Activated T-cell treated with anti-CD3 and anti-CD28 coated beads, Interleukin-2, amount 50 U/mL, for 72 hours (primary cell): ENCODE results near the gene RUNX2. TPM values are rescaled to one million over a fixed set of nuclear protein-coding genes. Genes with fewer than 3 reads are reported as not detected.
A peak's percentile ranks its signal among the peaks of the same experiment; 100 is the strongest.

Experiments used
- ATAC-seq, 2 donors: fragments of 150-1000 bp; cut with Tn5 transposase; replicated peaks in 1 of 2; 2 replicates each; pipeline ENCODE4 v1.10.0; 2021; ENCODE audit warnings: moderate library complexity in 2 of 2, mild to moderate bottlenecking in 1 of 2
- DNase-seq, 2 donors: peaks; one replicate each; pipeline ENCODE4 v3.0.0; 2021 to 2022; ENCODE audit warnings: mixed read lengths in 1 of 2
- H3K27ac Mint-ChIP-seq: one replicate; pipeline ENCODE4 v1.8.0; 2022; ENCODE audit warnings: mild to moderate bottlenecking, moderate library complexity, mixed read lengths
- H3K27me3 Mint-ChIP-seq: one replicate; pipeline ENCODE4 v1.8.0; 2022; ENCODE audit warnings: low read depth, mixed read lengths
- H3K36me3 Mint-ChIP-seq, 2 donors: one replicate each; pipeline ENCODE4 v1.8.0; 2022; ENCODE audit warnings: mixed read lengths in 2 of 2, mild to moderate bottlenecking in 1 of 2; ENCODE audit not compliant: insufficient read depth in 2 of 2
- H3K4me1 Mint-ChIP-seq: one replicate; pipeline ENCODE4 v1.8.0; 2022; ENCODE audit warnings: low read depth, mixed read lengths
- H3K4me3 Mint-ChIP-seq, 2 donors: one replicate each; pipeline ENCODE4 v1.8.0; 2022; ENCODE audit warnings: mild to moderate bottlenecking in 2 of 2, mixed read lengths in 2 of 2, moderate library complexity in 2 of 2
- H3K9me3 Mint-ChIP-seq, 2 donors: one replicate each; pipeline ENCODE4 v1.8.0; 2022; ENCODE audit warnings: mixed read lengths in 2 of 2
- total RNA-seq, 2 donors: library from RNA; stranded (reverse); gene quantifications; one replicate each; pipeline ENCODE4 v1.2.3, GENCODE V29; 2022

Gene RUNX2
- total RNA-seq, 2 donors from 2014 or later = 39.3 to 61.1 TPM

DNA sequence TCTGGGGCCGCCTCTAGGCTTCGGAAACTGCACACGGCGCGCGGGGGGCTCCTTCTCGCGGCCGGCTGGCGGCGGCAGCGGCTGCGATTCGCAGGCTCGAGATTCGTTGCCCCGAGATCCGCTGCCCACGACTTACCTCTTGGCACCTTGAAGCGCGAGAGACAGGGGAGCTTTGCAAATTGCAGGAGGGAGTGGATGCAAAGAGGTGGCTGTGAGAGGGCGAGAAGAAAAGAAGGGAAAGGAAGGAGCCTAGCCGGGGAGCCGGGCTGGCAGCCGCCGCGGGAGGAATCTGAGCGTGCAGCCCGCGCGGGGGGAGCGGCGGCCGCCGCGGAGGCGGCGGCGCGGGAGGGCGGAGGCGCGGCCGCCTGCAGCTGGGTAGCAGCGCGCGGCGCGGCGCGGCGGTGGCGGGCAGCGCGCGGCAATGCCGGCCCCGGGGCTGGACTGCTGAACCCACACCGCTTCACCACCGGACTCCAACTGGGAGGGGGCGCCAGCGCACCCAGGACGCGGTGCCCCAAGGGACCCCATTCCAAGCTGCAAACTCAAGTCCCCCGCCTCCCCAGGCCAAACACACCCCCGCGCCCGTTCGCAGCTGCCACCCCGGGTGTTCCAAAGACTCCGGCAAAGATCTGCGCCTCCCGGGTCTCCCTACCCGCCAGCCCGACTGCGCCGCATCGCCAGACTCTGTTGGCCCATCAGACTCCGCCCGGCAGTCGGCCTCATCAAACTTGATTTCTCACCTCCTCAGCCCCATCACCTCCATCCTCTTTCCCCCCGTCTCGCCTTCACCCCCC is 93.8 kb downstream of the RUNX2 start:
- peak overlapping the region; percentile 98 to 99 for H3K4me3 Mint-ChIP-seq
- H3K27me3 Mint-ChIP-seq = no peaks in the 10 kb centered on the region
- H3K9me3 Mint-ChIP-seq = no peaks in the 10 kb centered on the region
- DNase-seq (peak; percentile 66 to 69), ATAC-seq (peak; percentile 36 to 41)
- peaks cover 12 to 14% of the 10 kb centered on the region in 2 donors for H3K36me3 Mint-ChIP-seq
- peak overlapping the region; percentile 99 for H3K27ac Mint-ChIP-seq
- peaks cover 48% of the 10 kb centered on the region for H3K4me1 Mint-ChIP-seq

DNA sequence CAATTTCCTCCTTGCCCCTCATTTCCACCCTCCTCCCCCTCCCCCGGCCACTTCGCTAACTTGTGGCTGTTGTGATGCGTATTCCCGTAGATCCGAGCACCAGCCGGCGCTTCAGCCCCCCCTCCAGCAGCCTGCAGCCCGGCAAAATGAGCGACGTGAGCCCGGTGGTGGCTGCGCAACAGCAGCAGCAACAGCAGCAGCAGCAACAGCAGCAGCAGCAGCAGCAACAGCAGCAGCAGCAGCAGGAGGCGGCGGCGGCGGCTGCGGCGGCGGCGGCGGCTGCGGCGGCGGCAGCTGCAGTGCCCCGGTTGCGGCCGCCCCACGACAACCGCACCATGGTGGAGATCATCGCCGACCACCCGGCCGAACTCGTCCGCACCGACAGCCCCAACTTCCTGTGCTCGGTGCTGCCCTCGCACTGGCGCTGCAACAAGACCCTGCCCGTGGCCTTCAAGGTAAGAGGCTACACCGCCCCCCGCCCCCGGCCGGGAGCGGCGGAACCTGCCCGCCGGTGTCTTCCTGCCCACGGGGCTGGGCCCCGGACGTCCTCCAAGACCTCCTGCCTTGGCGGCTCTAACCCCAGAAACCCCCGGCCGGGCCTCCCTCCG is 94.5 kb downstream of the RUNX2 start:
- ATAC-seq (peak; percentile 38 to 42), DNase-seq (peak; percentile 64 to 77)
- no peaks in the 10 kb centered on the region for H3K9me3 Mint-ChIP-seq
- H3K4me3 Mint-ChIP-seq = peak overlapping the region; percentile 94 to 99
- H3K4me1 Mint-ChIP-seq = peaks cover 47% of the 10 kb centered on the region
- H3K36me3 Mint-ChIP-seq = peaks cover 12 to 14% of the 10 kb centered on the region in 2 donors
- peak overlapping the region; percentile 99 for H3K27ac Mint-ChIP-seq
- no peaks in the 10 kb centered on the region for H3K27me3 Mint-ChIP-seq

DNA sequence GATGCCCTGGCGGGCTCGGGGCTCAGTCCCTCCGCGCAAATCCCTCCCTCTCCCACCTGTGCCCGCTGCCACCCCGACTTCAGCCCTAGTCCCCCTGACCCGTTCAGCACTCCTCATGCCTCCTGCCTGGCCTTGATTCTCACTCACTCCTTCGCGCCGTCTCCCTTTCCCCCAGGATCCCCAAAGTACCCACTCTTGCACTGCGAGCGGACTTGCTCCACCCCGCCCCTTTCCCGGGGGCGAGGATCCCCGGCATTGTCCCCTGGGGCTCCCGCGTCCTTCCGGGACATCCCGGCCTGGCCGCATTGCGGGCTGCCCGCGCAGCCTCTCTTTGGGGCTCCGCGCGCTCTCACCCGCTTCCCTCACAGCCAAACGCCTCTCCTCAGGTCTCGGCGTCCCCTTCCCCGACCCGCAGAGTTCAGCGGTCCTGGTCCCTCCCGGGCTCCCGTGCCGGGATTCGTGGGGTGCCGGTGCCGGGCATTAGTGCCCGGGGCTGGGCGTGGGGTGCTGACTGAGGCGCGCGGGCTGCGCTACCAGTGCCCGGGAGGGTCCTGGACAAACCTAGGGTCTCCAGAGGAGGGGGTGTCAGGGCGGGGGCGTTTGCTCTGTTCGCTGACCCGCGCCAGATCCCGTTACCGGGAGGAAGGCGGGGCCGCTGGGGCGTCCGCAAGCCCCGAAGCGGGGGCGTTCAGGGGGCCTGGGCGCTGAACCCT is 95.1 kb downstream of the RUNX2 start:
- H3K4me1 Mint-ChIP-seq = peaks cover 54% of the 10 kb centered on the region
- H3K36me3 Mint-ChIP-seq = peaks cover 12 to 16% of the 10 kb centered on the region in 2 donors
- no peaks in the 10 kb centered on the region for H3K27me3 Mint-ChIP-seq

DNA sequence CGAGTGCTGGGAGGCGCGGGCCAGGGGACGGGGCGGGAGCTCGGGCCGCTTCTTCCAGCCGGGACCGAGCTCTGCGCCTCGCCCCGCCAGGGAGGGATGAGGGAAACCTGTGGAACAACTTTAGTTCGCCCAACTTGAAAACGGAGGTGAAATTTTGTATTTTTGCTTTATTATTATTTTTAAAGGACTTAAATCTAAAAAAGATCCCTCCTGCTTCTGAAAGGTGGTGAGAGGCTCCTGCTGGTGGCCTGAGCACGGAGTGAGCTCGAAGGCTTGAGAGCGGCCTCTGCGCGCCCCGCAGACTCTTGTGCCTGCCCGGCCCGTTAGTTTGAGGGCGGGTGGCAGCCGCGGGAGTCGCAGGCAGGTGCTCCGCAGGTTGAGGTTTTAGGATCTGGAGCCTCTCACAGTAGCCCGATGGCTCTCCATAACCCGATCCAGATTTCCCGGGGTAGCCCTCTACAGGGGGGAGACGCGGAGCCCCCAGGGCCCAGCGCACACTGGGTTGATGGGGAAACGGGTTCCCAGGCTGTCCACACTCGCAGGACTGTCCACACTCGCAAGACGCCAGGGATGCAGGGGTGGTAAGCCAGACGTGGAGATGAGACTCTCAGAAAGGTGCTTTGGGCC is 95.8 kb downstream of the RUNX2 start:
- Mint-ChIP-seq H3K4me3 (peak overlapping the region; percentile 94 to 99), H3K27me3 (no peaks in the 10 kb centered on the region), H3K4me1 (peaks cover 61% of the 10 kb centered on the region), H3K27ac (peak overlapping the region; percentile 79), H3K36me3 (peaks cover 12 to 21% of the 10 kb centered on the region in 2 donors), H3K9me3 (no peaks in the 10 kb centered on the region)
- DNase-seq = peak; percentile 35 to 49
- peak in 1 of 2 donors; percentile 1 for ATAC-seq

More for the DNA sequence above, 95.1 kb downstream of the RUNX2 start:
- no peaks in the 10 kb centered on the region for H3K9me3 Mint-ChIP-seq
- H3K27ac Mint-ChIP-seq = peak overlapping the region; percentile 94
- peak overlapping the region; percentile 94 to 99 for H3K4me3 Mint-ChIP-seq
- peak; percentile 28 to 29 for ATAC-seq
- DNase-seq = peak; percentile 46 to 69

DNA sequence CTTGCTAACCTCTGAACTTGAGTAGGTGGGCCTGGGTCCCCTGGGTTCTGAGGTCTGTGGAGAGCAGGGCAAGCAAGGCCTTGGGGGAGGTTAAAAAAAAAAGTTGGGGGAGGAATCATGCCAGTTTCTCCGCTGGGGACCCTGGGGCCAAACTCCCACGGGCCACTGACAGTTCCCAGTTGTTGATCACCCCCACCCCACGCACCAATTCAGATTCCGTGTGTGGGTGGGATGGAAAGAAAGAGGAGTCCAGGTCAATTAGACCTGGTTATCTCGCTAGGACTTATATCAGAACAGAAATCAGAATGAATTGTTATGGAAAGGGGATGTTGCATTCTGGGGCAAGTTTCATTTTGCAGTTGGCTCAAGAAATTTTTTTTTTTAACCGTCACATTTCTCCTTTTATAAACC is 96.3 kb downstream of the RUNX2 start:
- no peaks in the 10 kb centered on the region for H3K27me3 Mint-ChIP-seq
- H3K36me3 Mint-ChIP-seq = peaks cover 13 to 26% of the 10 kb centered on the region in 2 donors

DNA sequence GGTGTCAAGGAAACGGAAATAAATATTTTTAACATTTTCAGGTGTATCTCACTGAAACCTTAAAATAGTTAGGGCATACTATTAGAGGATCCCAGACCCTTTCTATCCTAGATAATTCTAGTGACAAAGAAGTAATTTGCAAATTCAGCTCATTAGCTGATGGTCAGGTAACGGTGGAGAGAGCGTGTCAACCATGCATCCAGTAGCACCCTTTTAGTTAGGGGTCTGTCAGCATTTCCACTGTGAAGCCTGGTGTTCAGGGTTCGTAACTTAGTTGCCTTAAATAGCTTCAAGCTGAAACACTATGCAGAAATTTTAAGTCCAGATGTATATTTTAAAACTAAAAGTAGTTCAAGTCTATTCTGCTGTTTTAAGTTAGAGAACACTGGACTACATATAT is 98.1 kb downstream of the RUNX2 start:
- Mint-ChIP-seq H3K36me3 (peaks cover 11 to 28% of the 10 kb centered on the region in 2 donors), H3K4me1 (peaks cover 61% of the 10 kb centered on the region), H3K9me3 (no peaks in the 10 kb centered on the region), H3K27me3 (no peaks in the 10 kb centered on the region), H3K27ac (peak overlapping the region; percentile 38), H3K4me3 (peak overlapping the region in 1 of 2 donors; percentile 94)
- ATAC-seq (no peak), DNase-seq (no peak)

More for the DNA sequence above, 96.3 kb downstream of the RUNX2 start:
- peak overlapping the region; percentile 79 for H3K27ac Mint-ChIP-seq
- no peaks in the 10 kb centered on the region for H3K9me3 Mint-ChIP-seq
- DNase-seq (peak in 1 of 2 donors; percentile 21), ATAC-seq (no peak)
- H3K4me1 Mint-ChIP-seq = peaks cover 61% of the 10 kb centered on the region
- H3K4me3 Mint-ChIP-seq = peak overlapping the region; percentile 94 to 99

DNA sequence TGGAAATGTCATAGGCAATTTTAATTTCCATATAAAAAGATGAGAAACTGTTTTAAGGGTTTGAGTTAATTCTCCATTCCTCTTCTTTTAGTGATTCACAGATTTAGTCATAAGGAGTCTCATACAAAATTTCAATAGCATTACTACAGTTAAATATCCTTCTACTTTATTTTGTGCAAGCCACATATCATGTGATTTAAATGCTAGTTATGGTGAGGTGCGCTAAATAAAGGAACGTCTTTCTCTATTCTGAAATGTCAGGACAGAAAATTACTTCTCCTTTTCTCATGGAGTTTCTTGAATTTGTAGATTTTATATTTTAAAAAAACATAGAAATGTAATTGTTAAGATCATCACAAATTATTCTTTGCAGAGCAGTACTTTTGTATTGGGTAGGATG is 99.6 kb downstream of the RUNX2 start:
- Mint-ChIP-seq H3K4me3 (peak overlapping the region; percentile 24 to 79), H3K27ac (peak overlapping the region; percentile 94), H3K27me3 (no peaks in the 10 kb centered on the region), H3K4me1 (peaks cover 71% of the 10 kb centered on the region), H3K36me3 (peaks cover 9 to 28% of the 10 kb centered on the region in 2 donors), H3K9me3 (no peaks in the 10 kb centered on the region)
- DNase-seq = no peak
- no peak for ATAC-seq

DNA sequence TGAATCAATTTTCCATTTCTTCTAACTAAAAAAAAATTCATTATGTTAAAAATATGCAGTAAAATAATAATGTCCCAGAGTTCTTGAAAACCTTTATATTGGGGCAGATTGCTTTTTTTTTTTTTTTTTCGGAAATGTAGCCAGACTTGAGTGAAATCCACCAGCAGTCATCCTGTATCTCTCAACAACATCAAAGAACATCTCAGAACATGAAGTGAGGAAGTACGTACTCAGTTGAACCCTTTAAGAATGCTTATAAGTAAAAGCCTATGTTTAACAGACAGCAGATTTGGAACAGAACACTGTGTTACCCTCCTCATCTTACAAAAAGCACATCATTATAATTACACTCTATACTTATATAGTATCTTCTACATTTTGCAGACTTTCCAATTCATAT is 100.6 kb downstream of the RUNX2 start:
- Mint-ChIP-seq H3K27ac (peak overlapping the region; percentile 94), H3K4me1 (peaks cover 80% of the 10 kb centered on the region), H3K4me3 (peak overlapping the region; percentile 6 to 79), H3K27me3 (no peaks in the 10 kb centered on the region), H3K9me3 (no peaks in the 10 kb centered on the region), H3K36me3 (peaks cover 5 to 26% of the 10 kb centered on the region in 2 donors)
- no peak for DNase-seq
- ATAC-seq = peak in 1 of 2 donors; percentile 20

DNA sequence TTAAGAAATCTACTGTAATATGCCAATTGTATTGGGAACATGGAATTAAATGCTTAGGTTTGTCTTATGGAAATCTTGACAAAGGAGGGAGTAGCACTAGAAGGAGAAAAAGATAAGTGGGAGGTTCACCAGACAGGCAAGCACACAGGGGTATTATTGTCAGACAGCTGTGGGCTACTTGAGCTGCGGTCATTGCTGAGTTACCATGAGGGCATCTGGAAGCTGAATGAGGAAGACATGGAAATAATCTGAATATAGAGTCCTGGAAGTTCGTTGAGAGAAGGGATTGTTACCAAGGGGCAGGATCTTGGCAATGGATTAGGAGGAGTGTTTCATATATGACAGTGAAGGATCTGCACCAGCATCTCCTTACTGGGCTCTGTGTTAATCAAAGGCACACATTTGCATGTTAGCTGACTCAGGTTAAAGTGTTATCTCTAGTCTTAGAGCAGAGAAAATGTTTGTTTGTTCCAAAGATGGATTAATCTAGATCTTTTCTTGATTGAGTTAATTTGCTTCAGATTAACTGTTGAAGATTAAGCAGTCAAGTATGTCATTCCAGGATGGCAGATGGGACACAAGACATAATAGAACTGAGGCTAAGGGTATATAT is 102.6 kb downstream of the RUNX2 start:
- no peaks in the 10 kb centered on the region for H3K27me3 Mint-ChIP-seq
- DNase-seq (no peak), ATAC-seq (peak in 1 of 2 donors; percentile 35)
- H3K4me1 Mint-ChIP-seq = peaks cover 77% of the 10 kb centered on the region
- H3K36me3 Mint-ChIP-seq = peaks cover 6 to 30% of the 10 kb centered on the region in 2 donors
- H3K4me3 Mint-ChIP-seq = peak overlapping the region in 1 of 2 donors; percentile 83
- H3K9me3 Mint-ChIP-seq = no peaks in the 10 kb centered on the region
- peak overlapping the region; percentile 76 for H3K27ac Mint-ChIP-seq

DNA sequence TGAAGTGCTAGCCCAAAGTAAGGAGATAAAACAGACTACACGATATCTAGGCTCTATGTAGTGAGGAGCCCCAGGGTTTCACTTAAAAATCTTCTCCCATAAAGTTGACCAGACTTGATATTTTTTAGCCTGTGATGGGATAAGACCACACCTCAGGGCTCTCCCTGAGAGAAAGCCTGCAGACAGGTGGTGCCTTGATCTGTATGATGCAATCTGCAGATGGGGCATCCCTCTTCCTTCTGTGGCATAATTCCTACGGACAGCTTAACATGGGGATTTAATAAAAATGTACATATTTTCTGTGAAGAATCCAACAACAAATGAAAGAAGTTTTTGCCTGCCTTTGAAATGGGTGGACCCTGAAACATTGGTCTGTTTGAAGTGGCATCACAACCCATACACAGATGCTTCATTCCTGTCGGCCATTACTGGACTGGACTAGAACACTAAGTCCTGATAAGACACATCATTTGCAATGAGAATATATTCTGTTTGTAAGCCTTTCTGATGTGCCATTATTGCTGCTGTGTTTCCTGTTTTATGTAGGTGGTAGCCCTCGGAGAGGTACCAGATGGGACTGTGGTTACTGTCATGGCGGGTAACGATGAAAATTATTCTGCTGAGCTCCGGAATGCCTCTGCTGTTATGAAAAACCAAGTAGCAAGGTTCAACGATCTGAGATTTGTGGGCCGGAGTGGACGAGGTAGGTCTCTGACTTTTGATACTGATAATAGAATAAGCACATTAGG is 103.4 kb downstream of the RUNX2 start:
- Mint-ChIP-seq H3K36me3 (peaks cover 6 to 33% of the 10 kb centered on the region in 2 donors), H3K27me3 (no peaks in the 10 kb centered on the region), H3K4me3 (peak overlapping the region; percentile 77 to 83), H3K4me1 (peaks cover 83% of the 10 kb centered on the region), H3K9me3 (no peaks in the 10 kb centered on the region), H3K27ac (peak overlapping the region; percentile 76)
- DNase-seq (no peak), ATAC-seq (peak; percentile 10 to 22)

DNA sequence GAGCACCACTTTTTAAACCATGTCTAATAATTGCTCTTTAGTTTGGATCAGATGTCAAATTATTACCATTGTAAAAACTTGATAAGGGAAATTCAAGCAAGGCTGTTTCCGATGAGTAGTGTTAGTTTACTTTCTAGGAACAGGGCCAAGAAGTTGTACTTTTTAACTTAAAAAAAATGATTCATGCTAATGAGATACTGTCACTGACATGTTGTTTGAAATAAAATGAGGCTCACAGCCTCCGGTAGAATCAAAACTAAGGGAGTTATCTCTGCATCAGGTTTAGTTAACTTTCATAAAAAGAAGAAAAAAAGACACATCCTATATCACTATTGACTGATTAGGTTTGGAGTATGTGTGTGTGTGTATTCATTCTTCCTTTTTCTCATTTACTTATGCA is 104.8 kb downstream of the RUNX2 start:
- no peak overlapping the region for H3K27ac Mint-ChIP-seq

More for the DNA sequence above, 104.8 kb downstream of the RUNX2 start:
- H3K27me3 Mint-ChIP-seq = no peaks in the 10 kb centered on the region
- ATAC-seq = no peak
- peaks cover 93% of the 10 kb centered on the region for H3K4me1 Mint-ChIP-seq
- peak overlapping the region; percentile 13 to 79 for H3K4me3 Mint-ChIP-seq
- no peak for DNase-seq
- H3K9me3 Mint-ChIP-seq = no peaks in the 10 kb centered on the region
- H3K36me3 Mint-ChIP-seq = peaks cover 6 to 43% of the 10 kb centered on the region in 2 donors
